Cardiac muscle cell (in vitro differentiated cells and primary cell): ENCODE results near the gene IL6R. TPM values are rescaled to one million over a fixed set of nuclear protein-coding genes. Genes with fewer than 3 reads are reported as not detected.

Experiments used
- DNase-seq, 2 donors: peaks; one replicate each; pipeline versions ENCODE4 v3.0.0 to v3.0.0-alpha.2; 2010 to 2017; ENCODE audit warnings: low read depth in 1 of 2, low spot score in 1 of 2
- H3K27ac ChIP-seq: fragments of 200-600 bp; sonication (generic); 2 replicates; pipeline ENCODE4 v1.5.1; 2016
- H3K27me3 ChIP-seq: fragments of 200-600 bp; sonication (generic); 2 replicates; pipeline ENCODE4 v1.6.0; 2016; ENCODE audit warnings: control low read depth
- H3K36me3 ChIP-seq: fragments of 200-600 bp; sonication (generic); 2 replicates; pipeline ENCODE4 v1.5.1; 2016; ENCODE audit warnings: control low read depth
- H3K4me1 ChIP-seq: fragments of 200-600 bp; sonication (generic); 2 replicates; pipeline ENCODE4 v1.8.1; 2017; ENCODE audit warnings: low read depth, mild to moderate bottlenecking, mixed run types
- H3K4me3 ChIP-seq: fragments of 200-600 bp; sonication (generic); 2 replicates; pipeline ENCODE4 v1.5.1; 2016; ENCODE audit warnings: mild to moderate bottlenecking
- H3K9me3 ChIP-seq: fragments of 200-600 bp; sonication (generic); 2 replicates; pipeline ENCODE4 v1.5.1; 2017; ENCODE audit warnings: low read depth, mild to moderate bottlenecking, control low read depth
- polyA plus RNA-seq: library from polyadenylated mRNA; unstranded; fragments of >200 nt; fragmentation: Nextera tagmentation; extraction: Ambion mirVana; gene quantifications from 2 replicates; pipeline ENCODE4 v1.2.1, GENCODE V29; 2016
- total RNA-seq: library from RNA; depleted of rRNA; stranded (reverse); fragments of >200 nt; gene quantifications from 2 replicates; pipeline ENCODE4 v1.2.3, GENCODE V29; 2016
- TF ChIP-seq, protein P1 (sequence below): IDR thresholded peaks from 2 replicates; pipeline ENCODE4 v1.5.1; 2012; ENCODE audit warnings: low read depth, mild to moderate bottlenecking, low read length

Gene IL6R
- total and polyA plus RNA-seq, 2 experiments from 2014 or later, result 2.5 to 5.2 TPM

DNA sequence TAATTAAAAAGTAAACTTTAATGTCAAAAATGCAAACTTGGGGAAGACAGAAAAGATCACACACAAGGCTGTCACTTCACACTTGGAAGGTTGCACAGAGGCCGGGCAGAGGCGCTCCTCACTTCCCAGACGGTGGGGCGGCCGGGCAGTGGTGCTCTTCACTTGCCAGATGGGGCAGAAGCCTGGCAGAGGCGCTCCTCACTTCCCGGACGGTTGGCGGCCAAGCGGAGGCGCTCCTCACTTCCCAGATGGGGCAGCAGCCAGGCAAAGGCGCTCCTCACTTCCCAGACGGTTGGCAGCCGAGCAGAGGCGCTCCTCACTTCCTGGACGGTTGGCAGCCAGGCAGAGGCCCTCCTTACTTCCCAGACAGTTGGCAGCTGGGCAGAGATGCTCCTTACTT lies 25.8 kb upstream of the IL6R start:
- no peak for DNase-seq
- H3K9me3 ChIP-seq, result no peaks in the 10 kb centered on the region
- TF ChIP-seq, protein P1, sequence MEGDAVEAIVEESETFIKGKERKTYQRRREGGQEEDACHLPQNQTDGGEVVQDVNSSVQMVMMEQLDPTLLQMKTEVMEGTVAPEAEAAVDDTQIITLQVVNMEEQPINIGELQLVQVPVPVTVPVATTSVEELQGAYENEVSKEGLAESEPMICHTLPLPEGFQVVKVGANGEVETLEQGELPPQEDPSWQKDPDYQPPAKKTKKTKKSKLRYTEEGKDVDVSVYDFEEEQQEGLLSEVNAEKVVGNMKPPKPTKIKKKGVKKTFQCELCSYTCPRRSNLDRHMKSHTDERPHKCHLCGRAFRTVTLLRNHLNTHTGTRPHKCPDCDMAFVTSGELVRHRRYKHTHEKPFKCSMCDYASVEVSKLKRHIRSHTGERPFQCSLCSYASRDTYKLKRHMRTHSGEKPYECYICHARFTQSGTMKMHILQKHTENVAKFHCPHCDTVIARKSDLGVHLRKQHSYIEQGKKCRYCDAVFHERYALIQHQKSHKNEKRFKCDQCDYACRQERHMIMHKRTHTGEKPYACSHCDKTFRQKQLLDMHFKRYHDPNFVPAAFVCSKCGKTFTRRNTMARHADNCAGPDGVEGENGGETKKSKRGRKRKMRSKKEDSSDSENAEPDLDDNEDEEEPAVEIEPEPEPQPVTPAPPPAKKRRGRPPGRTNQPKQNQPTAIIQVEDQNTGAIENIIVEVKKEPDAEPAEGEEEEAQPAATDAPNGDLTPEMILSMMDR, result no peak

DNA sequence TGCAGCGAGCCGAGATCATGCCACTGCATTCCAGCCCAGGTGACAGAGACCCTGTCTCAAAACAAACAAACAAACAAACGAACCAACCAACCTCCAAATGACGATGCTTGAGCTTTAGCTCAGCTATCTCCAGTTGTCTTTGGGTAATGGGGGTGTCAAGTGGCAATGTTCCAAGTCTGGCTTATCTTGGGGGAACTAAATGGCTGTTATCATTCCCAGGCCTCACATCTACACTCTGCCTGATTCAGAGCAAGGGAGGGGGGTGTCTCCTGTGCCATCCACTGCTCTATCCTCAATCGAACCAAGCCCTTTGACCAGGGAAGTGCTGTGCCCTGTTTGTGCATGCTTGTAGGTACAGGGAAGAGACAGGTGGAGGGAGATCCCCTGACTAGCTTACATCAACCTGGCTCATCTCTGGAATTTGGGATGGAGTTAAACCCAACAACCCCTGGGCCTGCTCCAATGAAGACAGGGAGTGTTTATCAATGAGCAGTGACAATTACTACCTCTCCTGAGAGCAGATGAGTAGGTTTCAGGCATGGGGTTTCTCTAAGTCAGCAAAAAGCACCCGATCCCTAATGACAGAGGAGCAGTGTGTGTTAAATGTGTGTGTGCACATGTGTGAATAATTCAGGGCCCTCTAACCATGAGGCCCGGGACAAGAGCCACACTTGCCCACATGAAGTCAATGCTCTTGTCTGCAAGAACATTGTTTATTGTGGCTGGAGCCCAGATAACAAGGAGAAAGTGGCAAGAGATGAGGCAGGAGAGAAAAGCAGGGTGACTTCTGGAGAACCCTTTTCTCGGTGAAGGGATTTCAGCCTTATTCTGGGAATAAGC lies 20.3 kb upstream of the IL6R start:
- no peaks in the 10 kb centered on the region for H3K27me3 ChIP-seq
- H3K4me1 ChIP-seq, result no peaks in the 10 kb centered on the region
- H3K27ac ChIP-seq, result no peak overlapping the region
- DNase-seq, result no peak
- H3K9me3 ChIP-seq, result no peaks in the 10 kb centered on the region
- no peaks in the 10 kb centered on the region for H3K36me3 ChIP-seq
- H3K4me3 ChIP-seq, result no peak overlapping the region
- TF ChIP-seq, protein P1, result no peak

More for the DNA sequence above, 25.8 kb upstream of the IL6R start:
- Histone ChIP-seq H3K36me3 (no peaks in the 10 kb centered on the region), H3K4me3 (no peak overlapping the region), H3K4me1 (no peaks in the 10 kb centered on the region), H3K27me3 (no peaks in the 10 kb centered on the region), H3K27ac (no peak overlapping the region)

DNA sequence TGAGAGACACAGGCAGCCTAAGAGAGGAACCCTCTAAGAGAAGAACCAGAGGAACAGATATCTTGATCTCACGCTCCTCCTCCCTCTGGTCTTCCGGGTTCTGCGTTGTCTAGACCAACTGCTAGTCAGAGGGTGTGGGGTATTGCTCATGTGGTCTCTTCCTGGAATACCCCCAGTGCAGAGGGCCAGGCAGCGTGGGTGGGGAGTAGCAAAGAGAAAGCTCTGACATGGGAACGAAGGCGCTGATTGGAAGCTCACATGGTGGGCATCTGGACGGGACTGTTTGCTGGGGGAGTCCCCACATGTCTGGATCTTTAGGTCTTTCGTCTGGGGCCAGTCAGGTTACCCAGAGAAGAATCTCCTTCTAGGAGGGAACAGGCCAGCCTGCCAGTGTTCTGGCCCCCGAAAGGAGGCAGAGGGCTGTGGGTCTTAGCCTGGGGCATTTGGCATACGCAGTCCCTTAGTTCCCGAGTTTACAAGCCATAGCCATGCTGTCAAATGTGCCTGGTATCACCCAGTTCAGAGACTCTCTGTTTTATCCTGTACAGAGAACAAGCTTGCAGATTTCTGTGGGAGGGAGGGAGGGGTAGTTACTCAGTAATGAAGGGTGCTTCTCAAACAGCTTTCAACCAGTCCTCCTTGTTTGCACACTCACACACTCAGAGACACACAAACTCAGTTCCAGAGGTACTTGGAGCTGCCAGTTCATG lies 18.3 kb upstream of the IL6R start:
- H3K27me3 ChIP-seq, result no peaks in the 10 kb centered on the region
- TF ChIP-seq, protein P1, result no peak
- no peaks in the 10 kb centered on the region for H3K9me3 ChIP-seq
- no peaks in the 10 kb centered on the region for H3K4me1 ChIP-seq
- peak in 1 of 2 donors; percentile 36 for DNase-seq
- H3K27ac ChIP-seq, result no peak overlapping the region
- H3K4me3 ChIP-seq, result no peak overlapping the region
- no peaks in the 10 kb centered on the region for H3K36me3 ChIP-seq

DNA sequence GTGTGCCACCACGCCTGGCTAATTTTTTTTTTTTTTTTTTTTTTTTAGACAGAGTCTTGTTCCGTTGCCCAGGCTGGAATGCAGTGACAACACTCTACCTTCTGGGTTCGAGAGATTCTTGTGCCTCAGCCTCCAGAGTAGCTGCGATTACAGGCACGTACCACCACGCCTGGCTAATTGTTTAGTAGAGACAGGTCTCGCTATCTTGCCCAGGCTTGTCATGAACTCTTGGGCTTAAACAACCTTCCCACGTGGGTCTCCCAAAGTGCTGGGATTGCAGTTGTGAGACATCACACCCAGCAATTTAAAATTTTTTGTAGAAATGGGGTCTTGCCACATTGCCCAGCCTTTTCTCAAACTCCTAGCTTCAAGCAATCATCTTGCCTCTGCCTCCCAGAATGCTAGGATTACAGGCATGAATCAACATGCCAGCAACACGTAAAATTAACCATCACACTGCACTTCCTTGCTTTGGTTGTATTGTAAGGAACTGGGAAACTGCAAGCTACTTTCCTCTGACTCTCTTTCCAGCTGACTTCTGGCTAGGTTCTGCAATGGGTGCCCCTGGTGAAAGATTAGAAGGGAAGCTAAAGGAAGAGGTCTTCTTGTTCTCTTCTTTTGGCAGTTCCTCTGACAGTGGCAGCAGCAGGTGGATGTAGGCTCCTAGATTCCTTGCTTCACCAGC lies 13.9 kb upstream of the IL6R start:
- TF ChIP-seq, protein P1, result no peak
- H3K27ac ChIP-seq, result no peak overlapping the region
- H3K4me1 ChIP-seq, result no peaks in the 10 kb centered on the region
- no peak overlapping the region for H3K4me3 ChIP-seq
- no peaks in the 10 kb centered on the region for H3K9me3 ChIP-seq
- H3K27me3 ChIP-seq, result no peaks in the 10 kb centered on the region
- DNase-seq, result no peak
- H3K36me3 ChIP-seq, result no peaks in the 10 kb centered on the region

DNA sequence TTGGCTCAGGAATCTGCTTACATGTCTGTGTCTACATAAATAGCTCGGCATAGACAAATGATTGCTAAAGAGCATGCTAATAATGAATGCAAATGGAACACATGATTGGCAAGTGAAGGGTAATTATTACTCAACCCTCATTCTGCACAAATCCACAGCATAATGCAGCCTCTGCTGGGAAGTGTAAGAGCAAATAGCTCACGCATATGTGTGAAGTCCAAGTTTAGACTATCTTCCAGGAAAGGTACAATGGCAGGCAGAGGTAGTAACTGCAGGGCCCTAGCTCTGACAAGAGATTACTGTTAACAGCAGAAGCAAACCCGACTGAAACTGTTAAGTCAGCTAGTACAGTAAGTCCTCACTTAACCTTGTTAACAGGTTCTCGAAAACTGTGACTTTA lies 7.0 kb upstream of the IL6R start:
- Histone ChIP-seq H3K9me3 (no peaks in the 10 kb centered on the region), H3K27me3 (peaks cover 1% of the 10 kb centered on the region), H3K36me3 (no peaks in the 10 kb centered on the region), H3K4me3 (no peak overlapping the region), H3K4me1 (no peaks in the 10 kb centered on the region), H3K27ac (no peak overlapping the region)
- DNase-seq, result no peak
- TF ChIP-seq, protein P1, result no peak
